ENCODE measurements around the gene LPAR6.
"Not testable (repeated sequence)": the region's sequence is repeated elsewhere in the genome, so short reads cannot be mapped to it uniquely, and the experiment has no call there.

The LPAR6 gene

GRCh38 chr13:48412881-48413351 is at the start of gene LPAR6:
TSS of gene LPAR6 (minus strand) at chr13:48413113. CDS start at chr13:48412423, 690 bp downstream.
- no peak for DNase-seq

GRCh38 chr13:48457578-48458242 is 44.8 kb upstream of the LPAR6 start:
- no peak for DNase-seq

GRCh38 chr13:48456546-48456945 is 43.6 kb upstream of the LPAR6 start:
- DNase-seq = no peak

GRCh38 chr13:48451196-48451595 is 38.3 kb upstream of the LPAR6 start:
- not testable (repeated sequence) for DNase-seq

GRCh38 chr13:48449656-48450055 is 36.7 kb upstream of the LPAR6 start:
- DNase-seq = no peak

GRCh38 chr13:48448959-48449614 is 36.2 kb upstream of the LPAR6 start:
- DNase-seq = no peak

GRCh38 chr13:48448285-48448958 is 35.5 kb upstream of the LPAR6 start:
- no peak for DNase-seq

- DNase-seq = no peak
Observed at GRCh38 chr13:48446464-48446863, 33.6 kb upstream of the LPAR6 start.

GRCh38 chr13:48443442-48444208 is 30.7 kb upstream of the LPAR6 start:
- no peak for DNase-seq

- DNase-seq = no peak
Observed at GRCh38 chr13:48437371-48437770, 24.5 kb upstream of the LPAR6 start.

- DNase-seq = no peak
Observed at GRCh38 chr13:48436661-48437288, 23.9 kb upstream of the LPAR6 start.

- DNase-seq = no peak
Observed at GRCh38 chr13:48434200-48434599, 21.3 kb upstream of the LPAR6 start.

- DNase-seq = no peak
Observed at GRCh38 chr13:48431987-48432615, 19.2 kb upstream of the LPAR6 start.

- DNase-seq = no peak
Observed at GRCh38 chr13:48431431-48431830, 18.5 kb upstream of the LPAR6 start.

GRCh38 chr13:48429886-48430285 is 17.0 kb upstream of the LPAR6 start:
- DNase-seq = no peak

GRCh38 chr13:48429036-48429435 is 16.1 kb upstream of the LPAR6 start:
- DNase-seq = no peak

- not testable (repeated sequence) for DNase-seq
Observed at GRCh38 chr13:48426755-48427298, 13.9 kb upstream of the LPAR6 start.

GRCh38 chr13:48426052-48426451 is 13.1 kb upstream of the LPAR6 start:
- DNase-seq = no peak

GRCh38 chr13:48424212-48424611 is 11.3 kb upstream of the LPAR6 start:
- no peak for DNase-seq

GRCh38 chr13:48422003-48422402 is 9.1 kb upstream of the LPAR6 start:
- DNase-seq = not testable (repeated sequence)

- no peak for DNase-seq
Observed at GRCh38 chr13:48415516-48415915, 2.6 kb upstream of the LPAR6 start.

GRCh38 chr13:48414501-48414900 is 1.6 kb upstream of the LPAR6 start:
- no peak for DNase-seq
